ENCODE measurements around the gene EHBP1.

- no peak for TF ChIP-seq POLR2AphosphoS5 (IDR thresholded peaks at IDR 0.05; ENCODE audit: low read depth, low read length)
- TF ChIP-seq TAF1 (IDR thresholded peaks at IDR 0.05; ENCODE audit: borderline replicate concordance, insufficient read depth, low read length), result no peak
- TF ChIP-seq, protein P1, sequence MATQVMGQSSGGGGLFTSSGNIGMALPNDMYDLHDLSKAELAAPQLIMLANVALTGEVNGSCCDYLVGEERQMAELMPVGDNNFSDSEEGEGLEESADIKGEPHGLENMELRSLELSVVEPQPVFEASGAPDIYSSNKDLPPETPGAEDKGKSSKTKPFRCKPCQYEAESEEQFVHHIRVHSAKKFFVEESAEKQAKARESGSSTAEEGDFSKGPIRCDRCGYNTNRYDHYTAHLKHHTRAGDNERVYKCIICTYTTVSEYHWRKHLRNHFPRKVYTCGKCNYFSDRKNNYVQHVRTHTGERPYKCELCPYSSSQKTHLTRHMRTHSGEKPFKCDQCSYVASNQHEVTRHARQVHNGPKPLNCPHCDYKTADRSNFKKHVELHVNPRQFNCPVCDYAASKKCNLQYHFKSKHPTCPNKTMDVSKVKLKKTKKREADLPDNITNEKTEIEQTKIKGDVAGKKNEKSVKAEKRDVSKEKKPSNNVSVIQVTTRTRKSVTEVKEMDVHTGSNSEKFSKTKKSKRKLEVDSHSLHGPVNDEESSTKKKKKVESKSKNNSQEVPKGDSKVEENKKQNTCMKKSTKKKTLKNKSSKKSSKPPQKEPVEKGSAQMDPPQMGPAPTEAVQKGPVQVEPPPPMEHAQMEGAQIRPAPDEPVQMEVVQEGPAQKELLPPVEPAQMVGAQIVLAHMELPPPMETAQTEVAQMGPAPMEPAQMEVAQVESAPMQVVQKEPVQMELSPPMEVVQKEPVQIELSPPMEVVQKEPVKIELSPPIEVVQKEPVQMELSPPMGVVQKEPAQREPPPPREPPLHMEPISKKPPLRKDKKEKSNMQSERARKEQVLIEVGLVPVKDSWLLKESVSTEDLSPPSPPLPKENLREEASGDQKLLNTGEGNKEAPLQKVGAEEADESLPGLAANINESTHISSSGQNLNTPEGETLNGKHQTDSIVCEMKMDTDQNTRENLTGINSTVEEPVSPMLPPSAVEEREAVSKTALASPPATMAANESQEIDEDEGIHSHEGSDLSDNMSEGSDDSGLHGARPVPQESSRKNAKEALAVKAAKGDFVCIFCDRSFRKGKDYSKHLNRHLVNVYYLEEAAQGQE (IDR thresholded peaks at IDR 0.05; ENCODE audit: insufficient read depth in 1 of 2, low read depth in 2 of 2, low read length in 2 of 2), result no peak
Measured at GRCh38 chr2:62747169-62747568, 41.7 kb downstream of the EHBP1 start.
